Activated CD8-positive, alpha-beta memory T cell treated with anti-CD3 and anti-CD28 coated beads, Interleukin-2, amount 50 U/mL, for 1 hour (primary cell): Measurements from ENCODE around the gene STYXL1.
"Not testable (repeated sequence)": the region's sequence is repeated elsewhere in the genome, so short reads cannot be mapped to it uniquely, and the experiment has no call there.

Experiments used
- DNase-seq: peaks from one replicate; pipeline ENCODE4 v3.0.0-alpha.2; 2020; ENCODE audit errors: extremely low read depth

Gene STYXL1

DNA sequence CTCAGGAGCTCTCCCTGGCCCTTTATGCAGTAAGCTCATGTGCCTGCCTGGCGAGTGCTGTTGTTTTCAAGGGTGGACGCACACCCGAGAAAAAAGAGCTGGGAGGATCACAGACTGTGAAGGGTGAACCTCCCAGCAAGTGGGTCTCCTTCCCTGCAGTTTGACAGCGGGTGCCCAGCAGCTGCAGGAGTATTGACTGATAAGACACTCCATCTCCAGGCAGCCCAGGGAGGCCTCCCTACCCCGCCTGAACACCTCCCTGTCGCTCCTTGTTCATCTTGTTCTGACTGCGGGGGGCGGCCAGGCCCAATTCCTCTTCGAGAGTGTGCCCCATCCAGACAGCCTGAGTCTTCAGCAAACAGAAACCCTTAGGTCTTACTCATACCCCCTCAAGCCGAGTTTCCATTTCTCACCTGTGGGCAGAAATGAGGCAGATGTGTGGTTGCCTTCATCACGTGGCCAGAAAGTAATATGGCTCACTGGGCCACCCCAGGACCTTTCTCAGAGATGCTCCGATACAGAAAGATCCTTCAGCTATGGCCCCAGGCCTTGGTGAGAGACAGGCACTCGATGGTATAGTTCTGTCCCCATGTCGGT is 17.3 kb upstream of the STYXL1 start:
- no peak for DNase-seq

DNA sequence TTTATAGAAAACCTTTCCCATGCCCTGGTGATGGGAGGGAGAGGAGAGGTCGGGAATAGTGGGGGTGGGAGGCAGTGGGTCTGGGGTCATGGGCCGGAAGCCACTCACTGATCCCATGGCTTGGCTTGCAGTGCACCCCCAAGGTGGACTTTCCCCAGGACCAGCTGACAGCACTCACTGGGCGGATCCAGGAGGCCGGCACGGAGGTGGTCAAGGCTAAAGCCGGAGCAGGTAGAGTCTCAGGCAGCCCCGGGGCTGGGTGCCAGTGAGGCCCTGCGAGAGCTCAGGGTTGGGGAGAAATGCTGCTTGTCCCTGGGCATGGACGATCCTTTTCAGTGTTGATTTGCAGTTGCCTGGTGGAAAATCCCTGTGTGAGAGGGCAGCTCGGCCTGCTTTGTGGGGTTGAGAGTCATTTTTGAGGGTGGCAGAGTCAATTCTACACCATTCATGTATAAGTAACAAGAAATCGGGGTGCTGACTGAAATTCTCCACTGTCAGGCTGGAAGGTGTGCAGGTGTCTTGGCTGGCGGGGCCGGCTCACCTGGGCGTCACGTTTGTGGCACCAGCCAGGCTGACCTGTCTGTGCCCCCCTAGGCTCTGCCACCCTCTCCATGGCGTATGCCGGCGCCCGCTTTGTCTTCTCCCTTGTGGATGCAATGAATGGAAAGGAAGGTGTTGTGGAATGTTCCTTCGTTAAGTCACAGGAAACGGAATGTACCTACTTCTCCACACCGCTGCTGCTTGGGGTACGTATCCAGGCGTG is 16.6 kb upstream of the STYXL1 start:
- no peak for DNase-seq

DNA sequence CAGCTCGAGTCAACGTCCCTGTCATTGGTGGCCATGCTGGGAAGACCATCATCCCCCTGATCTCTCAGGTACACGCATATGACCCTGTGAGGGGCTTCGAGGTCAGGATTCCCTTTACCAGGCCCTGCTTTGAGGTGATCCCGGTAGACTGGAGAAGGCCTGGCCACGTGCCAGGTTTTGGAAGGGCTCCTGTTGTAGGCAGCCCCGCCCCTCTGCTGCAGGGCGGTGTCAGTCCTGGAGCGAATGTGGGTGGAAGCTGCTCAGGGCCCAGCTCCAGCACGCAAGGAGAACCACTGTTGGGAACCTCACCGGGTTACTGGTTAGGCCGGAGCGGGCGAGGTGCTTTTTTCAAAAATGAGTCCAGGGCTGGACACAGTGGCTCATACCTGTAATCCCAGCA is 15.7 kb upstream of the STYXL1 start:
- no peak for DNase-seq

DNA sequence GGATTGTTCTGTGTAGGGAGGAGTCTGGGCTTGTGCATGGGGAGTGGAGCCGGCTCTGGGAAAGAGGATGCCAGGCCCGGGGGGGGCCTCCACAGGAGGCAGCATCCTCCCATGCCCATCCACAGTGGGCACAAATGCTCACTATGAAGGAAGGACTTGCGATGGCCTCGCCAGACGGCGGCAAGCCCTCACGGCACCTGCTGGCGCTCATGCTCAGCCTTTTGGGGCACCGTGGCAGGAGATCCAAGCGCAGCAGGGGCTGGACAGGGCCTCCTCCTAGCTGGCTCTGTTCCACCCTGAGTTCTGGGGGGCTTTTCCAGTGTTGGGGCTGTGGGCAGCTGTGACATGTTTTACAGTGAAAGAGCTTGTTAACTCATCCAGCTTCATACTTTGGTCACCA is 15.3 kb upstream of the STYXL1 start:
- DNase-seq = no peak

DNA sequence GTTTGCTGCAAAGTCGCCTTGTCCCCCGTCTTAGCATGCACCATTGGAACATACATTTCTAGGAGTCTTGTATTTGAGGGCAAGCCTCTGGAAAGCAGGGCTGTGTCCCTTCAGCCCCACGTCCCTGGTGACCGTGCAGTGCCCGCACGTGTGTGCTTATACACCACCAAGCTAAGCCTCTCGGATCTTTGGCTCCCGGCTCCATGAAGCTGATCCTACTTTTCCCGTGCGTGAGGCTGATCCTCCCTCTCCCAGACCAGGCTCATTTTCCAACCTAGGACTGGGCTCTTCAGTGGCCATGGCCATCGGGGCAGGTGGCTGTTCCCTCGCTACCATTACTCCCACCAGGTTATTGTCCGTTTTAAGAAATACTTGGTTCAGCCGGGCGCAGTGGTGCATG is 14.5 kb upstream of the STYXL1 start:
- DNase-seq = no peak

DNA sequence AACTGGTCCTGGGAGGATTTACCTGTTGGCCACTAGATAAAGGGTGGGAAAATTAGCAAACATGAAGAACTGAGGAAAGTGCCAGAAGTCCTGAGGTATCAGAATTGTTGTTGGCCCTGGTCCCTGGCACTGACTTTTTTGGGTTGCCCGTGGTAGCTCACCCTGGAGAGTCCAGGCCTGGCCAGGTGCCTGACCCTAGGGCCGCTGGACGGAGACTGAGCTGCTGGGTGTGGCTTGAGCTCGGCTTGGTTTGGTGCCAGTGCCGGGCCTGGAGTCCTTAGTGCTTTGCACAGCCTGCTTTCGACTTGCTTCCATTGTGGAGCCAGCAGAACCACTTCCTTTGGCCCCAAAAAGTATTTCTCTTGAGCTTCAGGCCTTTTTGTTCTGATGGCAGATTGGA is 13.0 kb upstream of the STYXL1 start:
- DNase-seq = no peak

DNA sequence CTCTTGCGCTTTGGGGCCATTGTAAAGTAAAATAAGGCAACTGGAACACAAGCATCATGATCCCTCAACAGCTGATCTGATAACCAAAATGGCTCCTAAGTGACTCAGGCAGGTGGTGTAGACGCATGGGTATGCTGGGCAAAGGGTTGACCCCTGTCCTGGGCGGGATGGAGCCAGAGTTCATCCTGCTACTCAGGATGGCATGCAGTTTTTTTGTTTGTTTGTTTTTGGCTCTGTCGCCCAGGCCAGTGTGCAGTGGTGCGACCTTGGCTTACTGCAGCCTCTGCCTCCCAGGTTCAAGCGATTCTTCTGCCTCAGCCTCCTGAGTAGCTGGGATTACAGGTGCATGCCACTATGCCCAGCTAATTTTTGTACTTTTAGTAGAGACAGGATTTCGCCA is 10.9 kb upstream of the STYXL1 start:
- DNase-seq = not testable (repeated sequence)

DNA sequence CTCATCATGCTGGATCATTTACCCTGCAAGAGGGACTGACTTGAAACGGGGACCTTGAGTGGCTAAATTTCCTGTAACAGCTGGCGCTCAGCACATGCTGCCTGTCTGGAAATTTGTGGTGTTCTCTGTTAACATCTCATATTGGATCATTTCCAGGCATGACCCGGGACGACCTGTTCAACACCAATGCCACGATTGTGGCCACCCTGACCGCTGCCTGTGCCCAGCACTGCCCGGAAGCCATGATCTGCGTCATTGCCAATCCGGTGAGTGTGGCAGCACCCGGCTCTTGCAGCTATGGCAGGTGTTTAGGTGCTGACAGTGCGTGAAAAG is 10.0 kb upstream of the STYXL1 start:
- no peak for DNase-seq

DNA sequence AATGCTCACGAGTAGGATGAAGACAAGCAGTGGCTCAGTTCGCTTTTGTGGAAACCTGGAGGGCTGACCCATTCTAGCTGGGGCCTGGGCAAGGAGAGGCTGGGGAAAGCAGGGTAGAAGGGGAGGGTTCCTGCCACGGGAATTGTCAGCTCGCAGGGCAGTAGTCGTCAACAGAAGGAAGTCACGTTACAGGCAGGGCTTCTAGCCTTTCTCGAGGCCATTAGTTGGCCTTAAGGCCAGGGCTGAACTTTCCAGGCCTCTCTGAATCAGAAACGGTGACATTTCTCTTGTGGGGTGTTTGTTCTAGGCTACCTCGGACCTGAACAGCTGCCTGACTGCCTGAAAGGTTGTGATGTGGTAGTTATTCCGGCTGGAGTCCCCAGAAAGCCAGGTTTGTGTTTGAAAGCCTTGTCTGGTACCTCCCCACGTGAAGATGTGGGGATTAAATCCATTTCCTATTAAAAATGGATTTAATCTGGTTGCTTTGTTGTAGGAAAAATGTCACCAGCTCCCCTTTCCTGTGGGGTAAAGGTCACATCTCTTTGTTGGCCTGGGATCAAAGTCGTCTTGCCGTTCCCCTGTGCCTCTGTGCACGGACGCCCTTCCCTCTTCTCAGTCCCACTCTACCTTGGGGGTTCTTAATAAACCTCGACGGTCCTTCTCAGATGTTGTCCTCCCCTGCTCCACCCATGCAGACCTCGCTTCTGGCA is 9.5 kb upstream of the STYXL1 start:
- DNase-seq = no peak

DNA sequence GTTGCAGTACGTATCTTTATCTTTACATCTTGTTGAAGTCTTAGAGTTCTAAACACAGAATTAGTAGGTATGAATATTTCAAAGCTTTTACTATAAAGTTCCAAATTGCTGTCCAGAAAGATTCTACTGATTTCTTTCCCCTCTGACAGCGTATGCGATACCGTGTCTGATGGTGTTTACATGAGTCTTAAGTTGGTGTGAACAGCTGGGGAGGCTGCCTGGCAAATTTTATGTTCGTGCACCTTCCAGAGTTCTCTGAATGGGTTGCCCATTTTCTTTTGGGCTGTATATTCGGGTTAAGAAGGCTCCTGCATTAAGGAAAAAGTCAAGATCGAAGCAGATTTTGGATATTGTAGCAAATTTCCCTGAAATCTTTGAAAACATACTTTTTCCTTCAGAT is 8.4 kb upstream of the STYXL1 start:
- no peak for DNase-seq

DNA sequence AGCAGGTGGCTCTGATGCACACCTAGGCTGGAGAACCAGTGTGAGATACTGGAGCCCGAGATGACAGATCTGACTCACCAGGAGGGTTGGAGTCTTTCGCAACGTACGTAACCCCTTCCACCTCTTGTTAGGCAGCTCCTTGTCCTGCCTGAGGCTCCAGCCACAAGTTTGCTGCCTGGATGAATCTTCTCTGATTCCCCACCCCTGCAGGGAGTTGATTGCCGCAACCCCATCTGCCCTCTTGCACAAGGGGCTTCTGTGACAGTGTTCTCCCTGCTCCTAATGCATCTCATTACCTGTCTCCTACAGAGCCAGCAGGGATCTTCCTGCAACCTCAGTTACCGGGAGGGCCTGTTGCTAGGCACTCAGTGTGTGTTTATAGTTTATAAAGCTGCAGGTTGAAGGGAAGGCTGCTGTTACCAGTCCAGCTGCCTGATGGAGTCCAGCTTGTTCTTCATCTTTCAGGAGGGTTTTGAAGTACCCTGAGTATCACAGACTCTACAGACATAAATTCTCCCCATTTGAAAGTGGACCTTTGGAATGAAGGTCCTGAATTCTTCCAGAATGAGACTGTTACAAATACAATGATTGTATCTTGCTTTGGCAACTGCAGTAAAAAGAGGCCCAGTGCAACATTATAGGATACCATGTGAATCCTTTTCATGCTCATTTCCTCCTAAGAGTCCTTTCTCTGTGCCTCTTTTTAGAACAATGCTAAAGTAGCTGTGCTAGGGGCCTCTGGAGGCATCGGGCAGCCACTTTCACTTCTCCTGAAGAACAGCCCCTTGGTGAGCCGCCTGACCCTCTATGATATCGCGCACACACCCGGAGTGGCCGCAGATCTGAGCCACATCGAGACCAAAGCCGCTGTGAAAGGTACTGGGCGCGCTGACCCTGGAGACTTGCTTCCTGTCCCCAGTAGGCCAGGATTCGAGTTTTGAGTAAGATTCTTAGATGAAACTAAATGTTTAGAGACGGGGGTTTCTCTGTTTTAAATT is 6.6 kb upstream of the STYXL1 start:
- DNase-seq = no peak

DNA sequence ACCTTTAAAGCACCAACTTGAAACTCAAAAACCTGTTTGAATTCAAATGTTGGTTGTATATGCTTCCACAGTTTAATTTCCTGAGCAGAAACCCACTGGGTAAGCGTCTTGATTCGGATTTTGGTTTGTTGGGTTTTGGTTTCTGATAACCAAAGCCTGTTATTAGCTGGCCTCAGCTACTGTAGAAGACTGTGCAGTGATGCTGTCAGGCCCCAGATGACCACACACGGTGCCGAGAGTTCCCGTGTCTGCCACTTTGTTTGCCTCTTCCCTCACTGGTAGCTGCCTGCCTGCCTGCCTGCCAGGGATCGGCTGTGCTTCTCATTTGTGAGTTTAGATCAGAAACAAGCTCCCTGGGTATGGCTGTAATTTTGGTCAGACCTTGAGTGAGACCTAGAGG is 5.7 kb upstream of the STYXL1 start:
- DNase-seq = no peak

DNA sequence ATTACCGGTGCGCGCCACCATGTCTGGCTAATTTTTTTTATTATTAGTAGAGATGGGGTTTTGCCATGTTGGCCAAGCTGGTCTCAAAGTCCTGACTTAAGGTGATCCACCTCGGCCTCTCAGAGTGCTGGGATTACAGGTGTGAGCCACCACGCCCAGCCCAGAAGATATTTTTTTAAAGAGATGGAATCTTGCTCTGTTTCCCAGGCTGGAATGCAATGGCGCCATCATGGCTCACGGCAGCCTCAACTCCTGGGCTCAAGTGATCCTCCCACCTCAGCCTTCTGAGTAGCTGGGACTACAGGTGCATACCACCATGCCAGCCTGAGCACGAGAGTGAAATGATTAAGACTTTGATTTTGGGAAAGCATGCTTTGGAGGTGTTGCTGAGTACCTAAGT is 4.9 kb upstream of the STYXL1 start:
- not testable (repeated sequence) for DNase-seq

DNA sequence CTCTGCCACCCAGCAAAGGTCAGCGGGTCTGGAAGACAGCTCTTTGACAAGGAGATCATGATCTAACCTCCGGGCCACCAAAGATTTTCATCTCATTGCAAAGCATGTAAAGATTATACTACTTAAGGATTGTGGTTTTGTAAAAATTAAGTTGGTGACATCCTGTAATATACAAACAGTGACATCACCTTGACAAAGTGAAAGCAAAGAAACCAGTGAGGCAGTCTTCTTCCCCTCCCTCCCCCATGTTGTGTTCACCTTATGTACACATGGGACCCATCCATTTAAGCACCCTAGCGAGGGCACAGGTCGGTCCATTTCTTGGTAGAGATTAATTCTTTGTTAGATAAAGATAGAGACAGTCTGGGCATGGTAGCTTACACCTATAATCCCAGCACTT is 4.0 kb upstream of the STYXL1 start:
- DNase-seq = no peak

DNA sequence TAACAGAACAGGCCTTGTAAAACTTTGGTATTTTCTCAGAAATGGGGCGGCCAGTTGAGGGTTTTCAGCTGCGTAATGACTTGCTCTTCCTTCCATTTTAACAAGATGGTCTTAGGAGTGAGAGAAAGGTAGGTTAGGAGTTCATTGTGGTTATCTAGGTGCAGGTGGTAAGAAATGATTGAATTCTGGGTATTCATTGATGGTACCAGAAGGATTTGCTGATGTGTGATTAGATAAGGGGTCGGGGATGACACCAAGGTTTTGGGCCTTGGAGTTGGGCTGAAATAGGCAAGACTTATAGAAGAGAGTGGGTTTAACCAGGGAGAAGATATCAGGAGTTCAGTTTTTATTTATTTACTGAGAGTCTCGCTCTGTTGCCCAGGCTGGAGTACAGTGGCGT is 2.7 kb upstream of the STYXL1 start:
- no peak for DNase-seq

DNA sequence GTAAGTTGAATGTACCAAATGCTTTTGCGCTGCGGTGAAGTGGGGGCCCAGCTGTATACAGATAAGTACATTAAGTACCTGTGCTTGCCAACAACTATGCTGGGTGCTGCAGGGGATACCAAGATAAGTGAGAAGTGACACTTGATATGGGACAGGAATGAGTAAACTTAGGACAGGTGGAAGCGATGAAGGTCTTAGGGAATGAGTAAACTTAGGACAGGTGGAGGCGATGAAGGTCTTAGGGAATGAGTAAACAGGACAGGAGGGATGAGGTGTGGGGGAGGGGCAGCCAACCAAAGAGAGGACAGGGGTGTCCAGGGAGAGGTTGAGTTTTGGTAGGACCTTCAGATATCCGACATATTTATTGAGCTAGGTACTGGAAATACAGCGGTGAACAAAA is 1.5 kb upstream of the STYXL1 start:
- no peak for DNase-seq

DNA sequence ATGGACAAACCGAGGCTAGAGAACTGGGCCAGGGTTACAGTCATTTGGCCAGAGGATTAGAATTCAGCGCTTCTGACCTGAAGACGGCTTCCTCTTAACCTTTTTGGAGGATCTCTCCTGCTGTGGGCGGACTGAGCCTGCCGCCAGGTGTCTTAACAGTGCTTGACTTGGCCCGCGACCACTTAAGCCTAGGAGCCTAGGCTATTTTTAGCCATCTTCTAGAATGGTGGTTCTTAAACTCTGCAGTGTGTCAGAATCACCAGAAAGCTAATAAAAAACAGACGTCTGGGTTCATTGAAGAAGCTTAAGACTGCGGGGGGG is 828 bp upstream of the STYXL1 start:
- no peak for DNase-seq

DNA sequence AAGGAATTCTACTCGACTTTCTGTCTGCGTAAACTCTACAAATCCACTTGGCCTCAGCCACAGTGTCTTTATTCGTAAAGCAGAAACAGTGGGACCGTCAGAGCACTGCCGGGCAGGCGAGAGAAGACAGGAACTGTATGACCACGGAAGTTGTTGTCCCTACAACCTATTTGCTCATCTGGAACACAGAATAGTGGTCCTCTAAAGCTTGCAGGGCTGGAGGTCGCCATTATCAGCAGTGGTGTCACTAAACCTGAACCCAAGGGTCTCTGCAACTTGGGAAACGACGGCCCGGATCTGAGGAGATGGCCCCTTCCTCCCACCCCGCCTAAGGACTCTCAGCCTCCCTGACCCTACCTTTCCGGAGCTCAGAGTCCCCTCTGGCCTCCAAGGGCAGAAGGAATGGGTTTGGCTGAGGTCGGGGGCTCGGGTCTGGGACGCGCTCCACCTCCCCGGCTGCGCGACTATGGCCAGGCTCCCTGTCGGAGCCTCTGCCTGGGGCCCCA is 442 bp downstream of the STYXL1 start:
- no peak for DNase-seq

DNA sequence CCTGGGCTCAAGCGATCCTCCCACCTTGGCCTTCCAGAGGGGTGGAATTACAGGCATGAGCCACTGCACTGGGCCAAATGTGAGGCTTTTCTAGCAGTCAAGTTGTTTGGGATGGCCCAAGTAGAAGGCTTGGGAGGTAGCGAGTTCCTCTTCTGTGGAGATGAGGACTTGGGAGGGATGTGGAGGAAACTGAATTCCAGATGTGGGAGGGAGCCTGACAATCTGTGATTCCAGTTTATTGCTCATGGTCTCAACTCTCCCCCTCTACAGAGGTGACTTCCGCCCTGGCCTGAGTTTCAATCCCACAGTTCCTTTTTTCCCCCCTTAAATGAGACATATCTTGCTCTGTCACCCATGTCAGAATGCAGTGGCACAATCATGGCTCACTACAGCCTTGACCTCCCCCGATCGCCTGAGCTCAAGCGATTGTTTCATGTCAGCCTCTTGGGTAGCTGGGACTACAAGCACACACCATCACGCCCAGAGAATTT is 3.4 kb downstream of the STYXL1 start:
- DNase-seq = no peak

DNA sequence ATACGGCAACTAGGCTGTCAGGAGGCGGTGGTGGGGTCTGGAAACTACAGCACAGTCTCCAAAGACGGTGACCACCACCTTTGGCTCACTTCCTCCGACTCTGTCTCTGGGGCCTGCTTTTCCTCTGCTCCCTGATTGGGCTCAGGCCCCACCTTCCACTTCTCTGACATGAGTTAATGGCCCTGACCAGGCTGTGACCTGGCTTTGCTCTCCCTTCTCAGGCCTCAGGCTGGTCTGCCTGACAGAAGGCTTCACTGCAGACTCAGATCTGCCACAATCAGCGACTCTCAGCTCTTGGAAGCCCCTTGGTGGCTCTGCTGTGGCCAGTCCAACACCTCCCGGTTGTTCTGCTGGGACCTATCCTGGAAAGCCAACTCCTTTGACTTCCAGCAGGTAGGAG is 7.7 kb downstream of the STYXL1 start:
- DNase-seq = no peak

DNA sequence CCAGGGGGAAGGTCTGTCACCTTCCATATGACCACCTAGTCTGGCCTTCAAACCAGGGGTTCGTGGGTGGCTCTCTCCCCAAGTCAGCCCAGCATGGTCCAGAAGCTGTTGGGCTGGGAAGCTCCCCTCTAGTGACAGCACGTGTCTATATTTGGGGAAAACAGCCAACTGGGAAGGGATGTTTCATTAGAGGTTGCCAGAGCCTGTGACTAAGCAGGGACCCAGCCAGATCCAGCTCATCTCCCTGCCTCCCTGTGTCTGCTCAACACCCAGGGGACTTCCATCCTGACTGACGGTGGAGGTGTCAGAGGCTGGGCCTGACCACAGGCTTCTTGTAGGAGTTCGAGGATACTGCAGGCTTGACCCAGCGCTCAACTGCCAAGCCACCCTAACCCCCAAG is 10.5 kb downstream of the STYXL1 start:
- no peak for DNase-seq

DNA sequence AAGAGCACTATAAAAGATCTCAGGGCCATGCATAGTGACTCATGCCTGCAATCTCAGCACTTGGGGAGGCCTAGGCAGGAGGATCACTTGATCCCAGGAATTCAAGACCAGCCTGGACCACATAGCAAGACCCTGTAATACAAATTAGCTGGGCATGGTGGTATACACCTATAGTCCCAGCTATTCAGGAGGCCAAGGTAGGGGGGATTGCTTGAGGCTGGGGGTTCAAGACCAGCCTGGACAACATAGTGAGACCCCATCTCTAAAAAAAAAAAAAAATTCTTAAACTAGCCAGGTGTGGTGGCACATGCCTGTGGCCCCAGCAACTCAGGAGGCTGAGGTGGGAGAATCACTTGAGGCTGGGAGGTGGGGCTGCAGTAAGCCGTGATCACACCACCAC is 15.8 kb downstream of the STYXL1 start:
- DNase-seq = no peak
